ENCODE data around the gene ADRB1.

The ADRB1 gene

GRCh38 chr10:114078346-114078745 lies 34.7 kb downstream of the ADRB1 start:
- Mint-ChIP-seq H3K4me3 (no peak overlapping the region), H3K27me3 (ENCODE audit: low read depth) (peaks cover 51% of the 10 kb centered on the region), H3K36me3 (ENCODE audit: low read depth) (peaks cover 2% of the 10 kb centered on the region), H3K4me1 (ENCODE audit: low read depth) (peaks cover 6% of the 10 kb centered on the region), H3K9me3 (no peaks in the 10 kb centered on the region), H3K27ac (no peak overlapping the region)

- H3K27me3 Mint-ChIP-seq (ENCODE audit: low read depth): peaks cover 51% of the 10 kb centered on the region
- H3K9me3 Mint-ChIP-seq: no peaks in the 10 kb centered on the region
- no peak overlapping the region for H3K4me3 Mint-ChIP-seq
- H3K27ac Mint-ChIP-seq: no peak overlapping the region
- H3K4me1 Mint-ChIP-seq (ENCODE audit: low read depth): no peaks in the 10 kb centered on the region
- H3K36me3 Mint-ChIP-seq (ENCODE audit: low read depth): no peaks in the 10 kb centered on the region
Observed at GRCh38 chr10:114079421-114079820, 35.8 kb downstream of the ADRB1 start.

DNA sequence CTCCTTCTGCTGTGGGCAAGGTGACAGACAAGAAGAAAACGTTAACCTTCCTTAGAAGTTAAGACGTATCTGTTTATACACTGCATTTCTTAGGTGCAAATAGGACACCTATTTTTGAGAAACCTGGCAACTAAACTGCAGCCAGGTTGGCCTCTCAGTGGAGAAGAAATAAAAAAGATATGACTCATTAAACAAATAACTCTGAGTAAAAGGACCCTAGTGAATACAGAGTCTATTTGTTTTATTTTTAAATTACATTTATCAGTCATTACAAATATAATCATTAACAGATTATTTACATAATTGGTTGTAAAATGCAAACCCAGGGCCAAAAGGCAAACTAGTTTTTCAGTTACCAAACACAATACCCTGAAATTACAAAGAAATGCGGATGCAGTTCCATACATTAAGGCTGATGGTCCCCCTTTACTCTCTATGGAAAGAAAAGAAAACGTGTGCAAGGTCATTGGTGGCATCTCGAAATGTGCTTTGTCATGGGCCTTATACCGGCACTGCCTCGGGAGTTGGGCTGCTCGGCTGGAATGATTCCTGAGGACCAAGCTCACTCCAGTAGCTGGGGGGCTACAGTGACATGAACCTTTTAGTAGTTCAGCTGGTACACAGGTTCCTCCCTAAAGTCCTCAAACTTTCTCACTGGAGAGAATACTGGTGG lies 38.4 kb downstream of the ADRB1 start:
- no peaks in the 10 kb centered on the region for H3K9me3 Mint-ChIP-seq
- no peak overlapping the region for H3K27ac Mint-ChIP-seq
- no peaks in the 10 kb centered on the region for H3K36me3 Mint-ChIP-seq (ENCODE audit: low read depth)
- no peak overlapping the region for H3K4me3 Mint-ChIP-seq
- H3K27me3 Mint-ChIP-seq (ENCODE audit: low read depth): peaks cover 37% of the 10 kb centered on the region
- no peaks in the 10 kb centered on the region for H3K4me1 Mint-ChIP-seq (ENCODE audit: low read depth)

DNA sequence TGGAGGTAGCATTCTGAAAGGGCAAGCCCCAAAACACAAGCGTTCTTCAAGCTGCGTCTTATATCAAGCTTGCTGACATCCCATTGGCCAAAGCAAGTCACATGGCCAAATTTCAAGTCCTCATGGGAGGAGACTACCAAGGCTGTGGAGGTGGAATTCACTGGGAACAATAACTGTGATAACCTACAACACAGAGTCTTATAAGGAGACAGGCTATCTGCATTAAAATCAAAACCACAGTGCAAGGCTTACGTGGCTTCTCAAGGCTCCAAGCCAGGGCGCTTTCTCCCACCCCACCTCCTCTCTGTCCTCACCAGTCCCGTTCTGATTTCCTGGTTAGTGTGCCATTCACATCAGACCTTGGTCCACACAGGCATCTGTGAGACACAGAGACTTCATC lies 39.4 kb downstream of the ADRB1 start:
- Mint-ChIP-seq H3K27me3 (ENCODE audit: low read depth) (peaks cover 27% of the 10 kb centered on the region), H3K27ac (no peak overlapping the region), H3K9me3 (no peaks in the 10 kb centered on the region), H3K4me3 (no peak overlapping the region), H3K4me1 (ENCODE audit: low read depth) (no peaks in the 10 kb centered on the region), H3K36me3 (ENCODE audit: low read depth) (no peaks in the 10 kb centered on the region)

DNA sequence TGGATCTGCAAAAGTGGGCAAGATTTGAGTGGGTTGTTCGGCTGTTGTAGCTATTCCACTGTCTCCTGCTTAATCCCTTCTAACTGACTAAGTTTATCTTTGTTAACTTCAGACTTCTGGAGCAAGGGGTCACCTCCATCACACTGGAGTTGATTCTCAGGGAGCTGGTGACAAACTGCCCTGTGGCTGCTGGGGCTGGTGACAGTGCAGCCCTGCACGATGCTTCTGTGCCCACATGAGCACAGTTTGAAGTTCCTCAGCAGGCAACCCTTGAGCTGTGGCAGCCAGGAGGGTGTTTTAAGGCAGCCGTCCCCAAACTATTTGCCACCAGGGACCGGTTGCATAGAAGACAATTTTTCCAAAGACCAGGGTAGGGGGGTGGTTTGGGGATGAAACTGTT lies 40.5 kb downstream of the ADRB1 start:
- H3K27ac Mint-ChIP-seq: no peak overlapping the region
- H3K36me3 Mint-ChIP-seq (ENCODE audit: low read depth): no peaks in the 10 kb centered on the region
- H3K9me3 Mint-ChIP-seq: no peaks in the 10 kb centered on the region
- no peaks in the 10 kb centered on the region for H3K4me1 Mint-ChIP-seq (ENCODE audit: low read depth)
- peaks cover 21% of the 10 kb centered on the region for H3K27me3 Mint-ChIP-seq (ENCODE audit: low read depth)
- no peak overlapping the region for H3K4me3 Mint-ChIP-seq

GRCh38 chr10:114087255-114087654 lies 43.6 kb downstream of the ADRB1 start:
- H3K27ac Mint-ChIP-seq: no peak overlapping the region
- no peaks in the 10 kb centered on the region for H3K9me3 Mint-ChIP-seq
- no peak overlapping the region for H3K4me3 Mint-ChIP-seq
- H3K36me3 Mint-ChIP-seq (ENCODE audit: low read depth): no peaks in the 10 kb centered on the region
- H3K4me1 Mint-ChIP-seq (ENCODE audit: low read depth): no peaks in the 10 kb centered on the region
- H3K27me3 Mint-ChIP-seq (ENCODE audit: low read depth): no peaks in the 10 kb centered on the region

DNA sequence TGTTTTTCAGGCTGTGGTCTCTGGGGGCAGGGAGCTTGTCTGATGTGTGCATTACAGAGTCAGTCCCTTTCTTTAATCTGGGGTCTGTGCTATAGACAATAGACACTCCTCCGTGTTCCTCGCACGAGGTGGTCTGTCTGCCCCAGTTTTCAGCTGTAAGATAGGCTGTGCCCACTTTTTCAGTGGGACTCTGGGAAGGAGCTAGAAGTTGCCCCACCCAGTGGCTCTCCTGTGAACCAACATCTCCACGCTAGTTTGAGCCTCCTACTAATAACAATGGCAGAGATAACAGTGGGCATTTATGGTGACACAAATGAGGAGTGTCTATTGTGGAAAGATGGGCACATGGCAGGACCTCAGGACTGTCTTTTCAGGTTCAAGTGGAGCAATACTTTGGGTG lies 44.0 kb downstream of the ADRB1 start:
- Mint-ChIP-seq H3K4me3 (no peak overlapping the region), H3K4me1 (ENCODE audit: low read depth) (no peaks in the 10 kb centered on the region), H3K36me3 (ENCODE audit: low read depth) (no peaks in the 10 kb centered on the region), H3K9me3 (no peaks in the 10 kb centered on the region), H3K27ac (no peak overlapping the region), H3K27me3 (ENCODE audit: low read depth) (no peaks in the 10 kb centered on the region)

DNA sequence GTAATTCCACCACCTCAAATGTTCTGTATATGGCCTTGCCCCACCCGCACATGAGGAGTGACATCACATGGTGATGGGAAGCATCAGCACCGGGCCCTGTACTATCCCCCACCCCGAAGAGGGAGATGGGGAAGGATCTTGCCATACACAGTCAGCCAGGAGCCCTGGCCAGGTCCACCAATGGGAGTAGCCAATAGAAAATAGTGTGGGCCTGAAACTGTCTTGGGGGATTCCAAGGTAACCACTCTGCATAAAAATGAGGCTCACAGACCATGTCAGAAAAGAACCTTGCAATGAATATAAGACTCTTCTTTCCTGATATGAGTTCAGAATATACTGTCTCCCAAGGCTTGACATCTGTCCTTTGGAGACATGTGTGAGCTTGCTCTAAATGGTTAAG lies 51.1 kb downstream of the ADRB1 start:
- Mint-ChIP-seq H3K27me3 (ENCODE audit: low read depth) (peaks cover 33% of the 10 kb centered on the region), H3K9me3 (peaks cover 4% of the 10 kb centered on the region), H3K4me1 (ENCODE audit: low read depth) (peaks cover 14% of the 10 kb centered on the region), H3K4me3 (no peak overlapping the region), H3K27ac (no peak overlapping the region), H3K36me3 (ENCODE audit: low read depth) (peaks cover 1% of the 10 kb centered on the region)

DNA sequence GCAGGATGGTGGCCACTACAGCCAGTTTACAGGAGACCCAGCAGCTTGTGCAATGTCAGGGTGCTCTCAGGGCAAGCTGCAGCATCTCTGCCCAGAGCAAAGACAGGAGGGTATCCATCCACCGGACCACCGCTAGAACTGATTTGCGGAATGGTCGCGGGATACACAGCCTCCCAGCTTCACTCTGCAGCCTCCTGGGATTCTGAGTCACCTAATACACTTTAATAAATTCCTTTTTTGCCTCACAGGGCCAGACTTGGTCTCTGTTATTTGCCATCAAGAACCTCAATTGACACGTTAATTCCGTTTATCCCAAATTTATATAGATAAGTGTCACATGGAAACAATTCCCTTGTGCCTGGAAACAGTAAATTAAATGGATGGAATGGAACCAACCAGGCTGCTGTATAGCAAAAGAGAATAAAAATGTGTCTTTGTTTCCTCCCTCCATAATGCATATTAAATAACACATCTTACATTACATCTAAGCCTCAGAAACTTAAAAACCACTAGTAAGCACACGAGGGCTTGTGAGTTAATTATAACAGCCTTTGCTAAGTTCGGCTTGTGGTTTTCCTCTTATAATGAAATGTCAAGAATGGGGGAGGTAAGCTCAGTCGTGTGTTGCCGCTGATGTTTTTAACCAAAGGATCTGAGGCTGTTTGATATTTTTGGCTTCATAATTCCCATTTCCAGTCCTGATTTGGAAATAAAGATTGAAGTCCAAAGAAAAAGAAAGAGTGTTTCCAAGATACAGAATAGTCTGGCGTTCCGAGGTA lies 52.1 kb downstream of the ADRB1 start:
- Mint-ChIP-seq H3K4me3 (no peak overlapping the region), H3K36me3 (ENCODE audit: low read depth) (peaks cover 3% of the 10 kb centered on the region), H3K4me1 (ENCODE audit: low read depth) (peaks cover 21% of the 10 kb centered on the region), H3K27ac (no peak overlapping the region), H3K9me3 (peaks cover 4% of the 10 kb centered on the region), H3K27me3 (ENCODE audit: low read depth) (peaks cover 42% of the 10 kb centered on the region)
